GM12878 (cell line): ENCODE results near the gene BBS4.

ENCODE experiments used
- BCL11A ChIP-seq: IDR thresholded peaks from 2 replicates; pipeline ENCODE4 v1.6.1; 2011; ENCODE audit warnings: low read depth, low read length
- CEBPB ChIP-seq, 2 experiments: fragments of 150-350 bp in 1 of 2; IDR thresholded peaks; 2 replicates each; pipeline ENCODE4 v1.6.1; 2012 to 2014; ENCODE audit warnings: low read depth in 2 of 2, low read length in 2 of 2, borderline replicate concordance in 1 of 2, inconsistent platforms in 1 of 2
- NFIC ChIP-seq: IDR thresholded peaks from 2 replicates; pipeline ENCODE4 v1.6.1; 2012; ENCODE audit warnings: low read depth, mild to moderate bottlenecking, inconsistent platforms, low read length, moderate library complexity
- POLR2AphosphoS5 ChIP-seq: IDR thresholded peaks from 2 replicates; pipeline ENCODE4 v1.6.1; 2011; ENCODE audit warnings: mild to moderate bottlenecking, low read length, inconsistent platforms
- SP1 ChIP-seq: IDR thresholded peaks from one replicate; pipeline ENCODE4 v1.6.1; 2011; ENCODE audit warnings: low read depth, low read length
- TBL1XR1 ChIP-seq: IDR thresholded peaks from 2 replicates; pipeline ENCODE4 v1.6.1; 2012; ENCODE audit warnings: low read depth, low read length, improper control_type of control experiment
- TCF3 ChIP-seq: IDR thresholded peaks from 2 replicates; pipeline ENCODE4 v1.6.1; 2012; ENCODE audit warnings: low read depth, mild to moderate bottlenecking, low read length, borderline replicate concordance; ENCODE audit not compliant: insufficient read depth
- ZNF274 ChIP-seq: IDR thresholded peaks from one replicate; pipeline ENCODE4 v1.8.0; 2011; ENCODE audit not compliant: insufficient read length, insufficient read depth
- TF ChIP-seq, protein P1 (sequence below), 3 experiments: IDR thresholded peaks in 2 of 3; conservative IDR thresholded peaks in 1 of 3; 2 replicates each; pipeline ENCODE4 v1.5.1; 2011; ENCODE audit warnings: low read depth in 3 of 3, low read length in 3 of 3, mild to moderate bottlenecking in 3 of 3, control low read depth in 2 of 3, moderate library complexity in 2 of 3, inconsistent platforms in 1 of 3, mixed read lengths in 1 of 3; ENCODE audit not compliant: control insufficient read depth in 2 of 3, insufficient read depth in 1 of 3; ENCODE audit errors: extremely low read depth in 1 of 3
- TF ChIP-seq, protein P2 (sequence below): IDR thresholded peaks from 2 replicates; pipeline ENCODE4 v1.6.1; 2012; ENCODE audit warnings: low read depth, low read length, improper control_type of control experiment

DNA sequence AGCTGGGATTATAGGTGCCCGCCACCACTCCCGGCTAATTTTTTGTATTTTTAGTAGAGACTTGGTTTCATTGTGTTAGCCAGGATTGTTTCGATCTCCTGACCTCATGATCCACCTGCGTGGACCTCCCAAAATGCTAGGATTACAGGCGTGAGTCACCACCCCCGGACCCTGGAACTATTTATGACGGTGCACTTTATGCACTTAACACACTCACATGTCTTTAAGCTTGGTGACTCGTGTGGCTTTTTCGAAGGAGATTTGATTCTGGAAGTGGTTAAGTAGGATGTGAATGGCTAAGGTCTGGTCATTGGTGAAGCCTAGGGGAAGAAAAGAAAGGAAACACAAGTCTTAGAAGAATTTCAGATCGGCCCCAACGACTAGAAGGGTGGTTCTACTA, 20.3 kb downstream of the BBS4 start:
- TF ChIP-seq TCF3 (no peak), BCL11A (no peak), NFIC (no peak), ZNF274 (no peak), TBL1XR1 (no peak), POLR2AphosphoS5 (no peak), SP1 (no peak), CEBPB (IDR thresholded peaks at IDR 0.05; ENCODE audit: borderline replicate concordance in 1 of 2, low read depth in 2 of 2, low read length in 2 of 2) (no peak)
- TF ChIP-seq, protein P1, sequence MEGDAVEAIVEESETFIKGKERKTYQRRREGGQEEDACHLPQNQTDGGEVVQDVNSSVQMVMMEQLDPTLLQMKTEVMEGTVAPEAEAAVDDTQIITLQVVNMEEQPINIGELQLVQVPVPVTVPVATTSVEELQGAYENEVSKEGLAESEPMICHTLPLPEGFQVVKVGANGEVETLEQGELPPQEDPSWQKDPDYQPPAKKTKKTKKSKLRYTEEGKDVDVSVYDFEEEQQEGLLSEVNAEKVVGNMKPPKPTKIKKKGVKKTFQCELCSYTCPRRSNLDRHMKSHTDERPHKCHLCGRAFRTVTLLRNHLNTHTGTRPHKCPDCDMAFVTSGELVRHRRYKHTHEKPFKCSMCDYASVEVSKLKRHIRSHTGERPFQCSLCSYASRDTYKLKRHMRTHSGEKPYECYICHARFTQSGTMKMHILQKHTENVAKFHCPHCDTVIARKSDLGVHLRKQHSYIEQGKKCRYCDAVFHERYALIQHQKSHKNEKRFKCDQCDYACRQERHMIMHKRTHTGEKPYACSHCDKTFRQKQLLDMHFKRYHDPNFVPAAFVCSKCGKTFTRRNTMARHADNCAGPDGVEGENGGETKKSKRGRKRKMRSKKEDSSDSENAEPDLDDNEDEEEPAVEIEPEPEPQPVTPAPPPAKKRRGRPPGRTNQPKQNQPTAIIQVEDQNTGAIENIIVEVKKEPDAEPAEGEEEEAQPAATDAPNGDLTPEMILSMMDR (IDR thresholded peaks at IDR 0.05 in 2 of 3, conservative IDR thresholded peaks at IDR 0.05 in 1 of 3; ENCODE audit: control insufficient read depth in 2 of 3, extremely low read depth in 1 of 3, insufficient read depth in 1 of 3, low read depth in 3 of 3, low read length in 3 of 3): no peak
- TF ChIP-seq, protein P2, sequence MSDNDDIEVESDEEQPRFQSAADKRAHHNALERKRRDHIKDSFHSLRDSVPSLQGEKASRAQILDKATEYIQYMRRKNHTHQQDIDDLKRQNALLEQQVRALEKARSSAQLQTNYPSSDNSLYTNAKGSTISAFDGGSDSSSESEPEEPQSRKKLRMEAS: no peak
